Measurements from ENCODE around the gene LPCAT3.

LPCAT3 gene

DNA sequence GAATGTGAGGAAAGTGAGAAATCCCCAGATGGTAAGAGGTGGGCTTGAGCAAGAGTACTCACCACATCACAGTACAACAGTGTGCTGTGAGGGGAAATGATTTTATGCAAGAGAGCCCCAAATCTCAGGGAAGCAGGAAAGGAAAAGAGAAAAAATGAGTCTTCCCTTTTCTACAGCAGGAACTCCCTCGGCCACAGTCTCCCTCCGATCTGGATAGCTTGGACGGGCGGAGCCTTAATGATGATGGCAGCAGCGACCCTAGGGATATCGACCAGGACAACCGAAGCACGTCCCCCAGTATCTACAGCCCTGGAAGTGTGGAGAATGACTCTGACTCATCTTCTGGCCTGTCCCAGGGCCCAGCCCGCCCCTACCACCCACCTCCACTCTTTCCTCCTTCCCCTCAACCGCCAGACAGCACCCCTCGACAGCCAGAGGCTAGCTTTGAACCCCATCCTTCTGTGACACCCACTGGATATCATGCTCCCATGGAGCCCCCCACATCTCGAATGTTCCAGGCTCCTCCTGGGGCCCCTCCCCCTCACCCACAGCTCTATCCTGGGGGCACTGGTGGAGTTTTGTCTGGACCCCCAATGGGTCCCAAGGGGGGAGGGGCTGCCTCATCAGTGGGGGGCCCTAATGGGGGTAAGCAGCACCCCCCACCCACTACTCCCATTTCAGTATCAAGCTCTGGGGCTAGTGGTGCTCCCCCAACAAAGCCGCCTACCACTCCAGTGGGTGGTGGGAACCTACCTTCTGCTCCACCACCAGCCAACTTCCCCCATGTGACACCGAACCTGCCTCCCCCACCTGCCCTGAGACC, 82.7 kb downstream of the LPCAT3 start:
- no peak for DNase-seq

DNA sequence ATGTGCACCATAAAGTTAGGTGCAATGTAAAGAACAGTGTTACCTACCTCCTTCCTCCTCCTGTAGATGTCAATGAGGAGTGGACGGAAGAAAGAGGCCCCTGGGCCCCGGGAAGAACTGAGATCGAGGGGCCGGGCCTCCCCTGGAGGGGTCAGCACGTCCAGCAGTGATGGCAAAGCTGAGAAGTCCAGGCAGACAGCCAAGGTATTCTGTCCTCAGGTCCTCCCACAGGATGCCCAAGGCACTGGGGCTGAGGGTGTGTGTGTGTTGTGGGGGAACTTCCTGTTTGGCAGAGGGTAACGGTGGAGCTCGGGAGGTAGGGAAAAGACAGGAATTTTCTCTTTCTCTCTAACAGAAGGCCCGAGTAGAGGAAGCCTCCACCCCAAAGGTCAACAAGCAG, 84.2 kb downstream of the LPCAT3 start:
- no peak for DNase-seq

DNA sequence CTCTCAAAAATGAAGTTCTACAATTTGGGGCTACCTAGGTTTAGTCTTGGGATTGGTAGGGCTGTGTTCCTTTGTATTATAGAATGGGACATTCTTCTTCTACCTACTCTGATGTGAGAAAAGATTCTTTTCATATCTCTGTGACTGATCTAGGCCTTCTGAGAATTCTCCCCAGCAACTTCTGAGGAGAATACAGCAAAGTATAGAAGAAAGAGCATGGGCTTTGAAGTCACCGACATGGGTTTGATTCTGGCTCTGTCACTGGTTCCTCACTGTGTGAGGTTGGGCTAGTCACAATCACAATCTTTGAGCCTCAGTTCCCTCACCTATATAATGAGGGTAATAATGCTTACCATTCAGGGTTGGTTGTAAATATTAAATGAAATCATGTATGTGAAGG, 85.5 kb downstream of the LPCAT3 start:
- no peak for DNase-seq

DNA sequence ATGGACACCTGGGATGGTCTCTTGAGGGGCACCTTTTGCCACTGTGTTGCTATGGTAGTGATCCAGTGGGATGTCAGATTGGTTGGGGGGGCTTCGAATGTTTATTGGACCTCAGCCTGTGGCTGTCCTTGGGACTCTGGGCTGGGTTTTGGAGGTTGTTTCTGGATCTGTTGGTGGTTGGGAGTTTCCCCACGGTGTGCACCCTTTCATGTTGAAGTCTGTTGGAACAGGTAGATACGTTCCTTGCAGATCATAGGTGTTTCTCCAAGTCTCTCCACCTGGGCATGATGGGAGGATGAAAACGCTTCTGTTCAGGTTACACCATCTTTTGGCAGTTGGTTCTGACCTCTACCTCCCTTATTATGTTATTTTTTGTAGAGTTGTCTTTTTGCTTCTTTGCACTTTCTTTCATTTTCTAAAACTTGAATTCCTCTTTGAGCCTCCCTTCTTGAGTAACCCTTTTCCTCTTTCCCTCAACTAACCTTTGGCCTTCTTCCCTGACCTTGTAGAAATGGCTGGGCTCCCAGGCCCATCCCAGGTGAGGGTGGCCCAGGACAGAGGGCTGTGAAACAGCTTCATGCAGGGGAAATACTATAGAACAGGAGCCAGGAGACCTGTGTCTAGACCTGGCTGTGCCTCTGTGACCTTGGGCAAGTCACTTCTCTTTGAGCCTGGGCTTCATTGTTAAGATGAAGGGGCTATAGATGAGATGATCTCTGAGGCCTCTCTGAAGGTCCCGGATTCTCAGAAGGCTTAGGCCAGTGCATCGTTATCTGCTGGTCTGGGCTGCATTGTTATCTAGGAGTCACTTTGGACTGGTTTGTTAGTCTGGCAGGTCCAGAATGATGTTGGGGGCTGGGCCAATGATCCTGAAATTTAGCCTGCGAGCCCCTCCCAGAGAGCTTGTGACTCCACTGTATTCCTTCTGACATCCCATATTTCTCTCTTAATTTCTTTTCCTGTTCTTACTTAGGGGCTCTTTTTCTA, 88.5 kb downstream of the LPCAT3 start:
- DNase-seq = no peak

DNA sequence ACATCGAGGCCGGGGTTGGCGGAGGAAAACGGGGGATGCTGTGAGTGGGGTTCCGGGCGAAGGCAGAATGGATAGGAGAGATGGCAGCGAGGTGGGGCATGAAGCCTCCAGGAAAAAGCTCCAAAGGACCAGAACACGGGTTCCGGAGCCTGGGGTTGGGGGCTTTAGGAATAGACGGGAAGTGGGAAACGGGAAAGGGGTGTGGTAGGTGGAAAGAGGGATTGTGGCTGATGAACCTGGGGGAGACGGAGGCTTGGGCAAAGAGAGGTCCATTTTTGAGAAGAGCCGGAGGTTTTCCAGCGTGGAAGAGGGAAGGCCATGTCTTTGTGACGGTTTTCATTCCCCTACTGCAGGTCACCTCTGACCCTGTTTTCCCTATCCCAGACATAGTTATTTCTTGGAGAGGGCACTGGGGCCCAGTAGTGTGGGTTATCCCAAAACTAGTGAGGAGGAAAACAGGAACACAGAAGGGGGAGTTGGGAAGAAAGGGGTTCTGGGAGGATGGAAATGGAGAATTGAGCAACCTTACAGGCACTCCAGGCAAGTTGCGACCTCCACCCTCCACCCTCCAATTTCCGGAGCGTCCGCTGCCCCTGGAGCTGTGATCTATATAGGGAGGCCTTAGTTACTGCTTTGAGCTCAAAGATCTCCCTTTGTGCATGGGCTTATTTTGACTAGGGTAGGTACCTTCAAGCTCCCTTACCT, 89.4 kb downstream of the LPCAT3 start:
- DNase-seq = no peak

DNA sequence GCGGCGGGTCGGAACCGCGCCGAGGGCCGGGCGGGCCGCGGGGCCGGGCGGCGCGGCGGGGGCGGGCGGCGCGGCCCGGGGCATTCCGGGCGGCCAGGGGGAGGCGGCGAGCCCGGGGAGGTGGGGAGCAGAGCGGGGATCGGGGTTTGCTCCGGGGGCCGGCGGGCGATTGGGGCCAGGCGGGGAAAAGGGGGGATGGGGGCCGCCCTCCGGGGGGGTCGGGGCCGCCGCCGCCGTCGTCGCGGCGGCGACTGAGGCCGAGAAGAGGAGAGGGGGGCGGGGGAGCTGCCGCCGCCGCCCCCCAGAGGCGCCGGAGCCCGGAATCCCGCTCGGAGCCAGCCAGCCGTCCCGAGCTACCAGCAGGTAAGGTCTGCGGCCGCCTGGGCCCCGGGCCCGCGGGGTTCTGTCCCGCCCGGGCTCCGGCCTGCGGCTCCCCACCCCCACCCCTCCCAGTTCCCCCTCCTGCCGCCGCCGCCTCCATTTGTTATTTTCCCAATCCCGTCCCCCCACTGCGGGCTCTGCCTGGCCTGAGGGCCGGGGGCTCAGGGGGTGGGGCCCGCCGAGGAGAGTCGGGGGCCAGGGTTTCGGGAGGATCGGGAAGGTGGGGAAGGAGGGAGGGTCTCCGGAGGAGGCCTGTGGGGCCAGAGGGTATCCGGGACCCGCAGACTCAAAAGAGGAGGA, 90.1 kb downstream of the LPCAT3 start:
- DNase-seq = no peak

DNA sequence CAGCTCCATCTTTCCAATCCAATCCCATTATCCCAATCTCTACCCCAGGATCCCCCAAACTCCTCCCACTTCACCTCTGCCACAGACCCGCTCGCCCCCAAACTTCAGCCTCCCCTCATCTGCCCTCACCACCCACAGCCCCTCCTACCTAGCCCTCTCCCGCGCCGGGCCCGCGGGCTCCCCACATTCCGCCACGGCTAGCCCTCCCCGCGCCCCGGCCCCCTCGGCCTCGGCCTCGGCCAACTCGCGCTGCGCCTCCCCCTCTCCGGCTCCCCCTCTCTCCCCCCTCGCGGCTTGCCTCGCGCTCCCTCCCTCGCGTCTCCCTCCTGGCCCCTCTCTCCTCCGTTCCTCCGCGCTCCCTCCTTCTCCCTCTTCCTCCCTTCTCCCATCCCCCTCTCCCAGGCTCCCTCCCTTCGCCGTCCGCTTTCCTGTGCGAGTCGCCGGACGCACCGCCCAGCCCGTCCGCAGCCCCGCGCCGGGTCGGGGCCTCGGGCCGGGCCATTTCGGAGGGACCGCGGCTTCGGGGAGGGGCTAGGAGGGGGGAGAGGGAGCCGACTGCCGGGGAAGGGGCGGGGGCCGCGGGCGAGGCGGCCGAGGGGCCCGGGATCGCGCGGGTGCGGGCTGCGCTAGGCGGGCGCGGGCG, 90.8 kb downstream of the LPCAT3 start, which contains the start of gene ATN1:
TSS of gene ATN1 (plus strand) at position 581 of the 643 bp plus-strand sequence. CDS start 6,043 bp downstream, outside the sequence.
- DNase-seq = peak; percentile 41 to 53

Measured in CD4-positive, alpha-beta T cell treated with Interleukin-1 beta for 1 hour (primary cell).